ENCODE measurements around the gene HIVEP3. TPM values are rescaled to one million over a fixed set of nuclear protein-coding genes. Genes with fewer than 3 reads are reported as not detected.

The HIVEP3 gene
- polyA plus RNA-seq, 1 of the 3 experiments (the other 2 are of a cell fraction) = 6.4 TPM

DNA sequence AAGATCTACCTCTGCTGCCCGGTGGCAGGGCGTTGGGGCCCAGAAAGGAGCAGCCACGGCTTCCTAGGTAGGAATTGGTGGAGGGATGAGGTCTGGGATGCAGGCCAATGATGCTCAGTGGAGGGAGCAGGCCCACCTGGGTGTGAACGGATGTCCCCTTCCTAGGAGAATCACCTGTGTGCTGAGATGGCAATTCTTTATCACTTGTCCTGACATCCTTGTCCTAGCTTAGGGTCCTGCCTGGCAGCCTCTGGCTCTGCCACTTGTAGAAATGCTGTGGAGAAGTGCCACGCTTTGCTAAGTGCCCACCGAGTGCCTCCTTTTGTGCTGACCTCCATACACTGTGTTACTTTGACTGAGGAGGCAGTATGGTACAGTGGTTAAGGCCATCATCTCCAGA, 447.1 kb downstream of the HIVEP3 start:
- H3K27ac ChIP-seq (ENCODE audit: low read depth in 2 of 2, low read length in 1 of 2) = no peak overlapping the region
- no peaks in the 10 kb centered on the region for H4K20me1 ChIP-seq (ENCODE audit: insufficient read depth)
- whole genome bisulfite sequencing (ENCODE audit: low lambda C conversion rate) = 79% methylated on average over 2 of the region's 6 CpGs
- no peak overlapping the region for H3K4me2 ChIP-seq
- TF ChIP-seq SIN3A (IDR thresholded peaks at IDR 0.05; ENCODE audit: borderline replicate concordance, low read depth, low read length) (no peak), SMC3 (IDR thresholded peaks at IDR 0.05; ENCODE audit: low read depth, low read length) (no peak), GATA2 (CRISPR knock-in tag; IDR thresholded peaks at IDR 0.05) (no peak), RXRA (IDR thresholded peaks at IDR 0.05; ENCODE audit: borderline replicate concordance, low read depth) (no peak), NRF1 (IDR thresholded peaks at IDR 0.05; ENCODE audit: low read depth, low read length) (no peak), POLR2AphosphoS5 (IDR thresholded peaks at IDR 0.05; ENCODE audit: low read depth, low read length) (no peak), RCOR1 (IDR thresholded peaks at IDR 0.05; ENCODE audit: low read length) (no peak), JUND (IDR thresholded peaks at IDR 0.05) (no peak), EP300 (IDR thresholded peaks at IDR 0.05; ENCODE audit: borderline replicate concordance in 1 of 2, low read depth in 1 of 2, low read length in 1 of 2) (no peak), MEF2A (IDR thresholded peaks at IDR 0.05; ENCODE audit: borderline replicate concordance, low read depth) (no peak)
- TF ChIP-seq, protein P1, sequence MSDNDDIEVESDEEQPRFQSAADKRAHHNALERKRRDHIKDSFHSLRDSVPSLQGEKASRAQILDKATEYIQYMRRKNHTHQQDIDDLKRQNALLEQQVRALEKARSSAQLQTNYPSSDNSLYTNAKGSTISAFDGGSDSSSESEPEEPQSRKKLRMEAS (IDR thresholded peaks at IDR 0.05; ENCODE audit: low read depth) = no peak
- TF ChIP-seq, protein P2, sequence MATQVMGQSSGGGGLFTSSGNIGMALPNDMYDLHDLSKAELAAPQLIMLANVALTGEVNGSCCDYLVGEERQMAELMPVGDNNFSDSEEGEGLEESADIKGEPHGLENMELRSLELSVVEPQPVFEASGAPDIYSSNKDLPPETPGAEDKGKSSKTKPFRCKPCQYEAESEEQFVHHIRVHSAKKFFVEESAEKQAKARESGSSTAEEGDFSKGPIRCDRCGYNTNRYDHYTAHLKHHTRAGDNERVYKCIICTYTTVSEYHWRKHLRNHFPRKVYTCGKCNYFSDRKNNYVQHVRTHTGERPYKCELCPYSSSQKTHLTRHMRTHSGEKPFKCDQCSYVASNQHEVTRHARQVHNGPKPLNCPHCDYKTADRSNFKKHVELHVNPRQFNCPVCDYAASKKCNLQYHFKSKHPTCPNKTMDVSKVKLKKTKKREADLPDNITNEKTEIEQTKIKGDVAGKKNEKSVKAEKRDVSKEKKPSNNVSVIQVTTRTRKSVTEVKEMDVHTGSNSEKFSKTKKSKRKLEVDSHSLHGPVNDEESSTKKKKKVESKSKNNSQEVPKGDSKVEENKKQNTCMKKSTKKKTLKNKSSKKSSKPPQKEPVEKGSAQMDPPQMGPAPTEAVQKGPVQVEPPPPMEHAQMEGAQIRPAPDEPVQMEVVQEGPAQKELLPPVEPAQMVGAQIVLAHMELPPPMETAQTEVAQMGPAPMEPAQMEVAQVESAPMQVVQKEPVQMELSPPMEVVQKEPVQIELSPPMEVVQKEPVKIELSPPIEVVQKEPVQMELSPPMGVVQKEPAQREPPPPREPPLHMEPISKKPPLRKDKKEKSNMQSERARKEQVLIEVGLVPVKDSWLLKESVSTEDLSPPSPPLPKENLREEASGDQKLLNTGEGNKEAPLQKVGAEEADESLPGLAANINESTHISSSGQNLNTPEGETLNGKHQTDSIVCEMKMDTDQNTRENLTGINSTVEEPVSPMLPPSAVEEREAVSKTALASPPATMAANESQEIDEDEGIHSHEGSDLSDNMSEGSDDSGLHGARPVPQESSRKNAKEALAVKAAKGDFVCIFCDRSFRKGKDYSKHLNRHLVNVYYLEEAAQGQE (IDR thresholded peaks at IDR 0.05; ENCODE audit: low read depth, low read length) = no peak
- TF ChIP-seq, protein P3, sequence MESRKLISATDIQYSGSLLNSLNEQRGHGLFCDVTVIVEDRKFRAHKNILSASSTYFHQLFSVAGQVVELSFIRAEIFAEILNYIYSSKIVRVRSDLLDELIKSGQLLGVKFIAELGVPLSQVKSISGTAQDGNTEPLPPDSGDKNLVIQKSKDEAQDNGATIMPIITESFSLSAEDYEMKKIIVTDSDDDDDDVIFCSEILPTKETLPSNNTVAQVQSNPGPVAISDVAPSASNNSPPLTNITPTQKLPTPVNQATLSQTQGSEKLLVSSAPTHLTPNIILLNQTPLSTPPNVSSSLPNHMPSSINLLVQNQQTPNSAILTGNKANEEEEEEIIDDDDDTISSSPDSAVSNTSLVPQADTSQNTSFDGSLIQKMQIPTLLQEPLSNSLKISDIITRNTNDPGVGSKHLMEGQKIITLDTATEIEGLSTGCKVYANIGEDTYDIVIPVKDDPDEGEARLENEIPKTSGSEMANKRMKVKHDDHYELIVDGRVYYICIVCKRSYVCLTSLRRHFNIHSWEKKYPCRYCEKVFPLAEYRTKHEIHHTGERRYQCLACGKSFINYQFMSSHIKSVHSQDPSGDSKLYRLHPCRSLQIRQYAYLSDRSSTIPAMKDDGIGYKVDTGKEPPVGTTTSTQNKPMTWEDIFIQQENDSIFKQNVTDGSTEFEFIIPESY (IDR thresholded peaks at IDR 0.05; ENCODE audit: borderline replicate concordance, low read depth) = no peak
- no peak for DNase-seq
- ChIA-PET POLR2A (no interaction called here), CTCF (interaction anchor here (1.0 kb wide), 1 partner anchor 11 kb away, joined by 3 read pairs; no protein-coding TSS in a partner anchor)
- H2AFZ ChIP-seq (ENCODE audit: low read depth) = no peak overlapping the region
- peaks cover 22 to 44% of the 10 kb centered on the region in 2 experiments for H3K4me1 ChIP-seq (ENCODE audit: control insufficient read depth in 1 of 2, insufficient read depth in 2 of 2, low read depth in 1 of 2, low read length in 1 of 2)
- H3K9ac ChIP-seq = no peak overlapping the region
- H3F3A ChIP-seq (replicated peaks; ENCODE audit: insufficient read depth) = peaks cover 8% of the 10 kb centered on the region
- H3K36me3 ChIP-seq (replicated peaks in 1 of 2; ENCODE audit: control insufficient read depth in 1 of 2, insufficient read depth in 2 of 2, low read length in 1 of 2) = no peaks in the 10 kb centered on the region
- no peak overlapping the region for H3K4me3 ChIP-seq (ENCODE audit: low read depth in 2 of 2, low read length in 1 of 2)
- no peaks in the 10 kb centered on the region for H3K27me3 ChIP-seq (ENCODE audit: insufficient read depth)
- no peaks in the 10 kb centered on the region for H3K9me3 ChIP-seq
- no peaks in the 10 kb centered on the region for H3K9me2 ChIP-seq
- no peaks in the 10 kb centered on the region for H3K79me2 ChIP-seq (ENCODE audit: insufficient read depth)
